HG02571 (cell line): ENCODE measurements around the gene KCTD5.

Experiments
- ATAC-seq: cut with Tn5 transposase; IDR thresholded peaks from one replicate; pipeline ENCODE4 v1.9.1; 2021; ENCODE audit warnings: mild to moderate bottlenecking, moderate library complexity; ENCODE audit not compliant: unreplicated experiment

Gene KCTD5

GRCh38 chr16:2708955-2709587 lies 26.7 kb downstream of the KCTD5 start:
- ATAC-seq = no peak

- ATAC-seq = no peak
These were observed 27.3 kb downstream of the KCTD5 start for GRCh38 chr16:2709588-2709984.

GRCh38 chr16:2710021-2710710 lies 27.8 kb downstream of the KCTD5 start:
- ATAC-seq = no peak

GRCh38 chr16:2710711-2711231 lies 28.4 kb downstream of the KCTD5 start:
- no peak for ATAC-seq

GRCh38 chr16:2711370-2712062 lies 29.2 kb downstream of the KCTD5 start:
- no peak for ATAC-seq

- ATAC-seq = no peak
These were observed 29.7 kb downstream of the KCTD5 start for GRCh38 chr16:2712063-2712441.

GRCh38 chr16:2712546-2712945 lies 30.2 kb downstream of the KCTD5 start:
- no peak for ATAC-seq

GRCh38 chr16:2713523-2713922 lies 31.2 kb downstream of the KCTD5 start:
- ATAC-seq = no peak

- ATAC-seq = no peak
These were observed 31.9 kb downstream of the KCTD5 start for GRCh38 chr16:2713985-2714774.

GRCh38 chr16:2715064-2715463 lies 32.7 kb downstream of the KCTD5 start:
- ATAC-seq = no peak

GRCh38 chr16:2715519-2715918 lies 33.2 kb downstream of the KCTD5 start:
- no peak for ATAC-seq

- ATAC-seq = no peak
These were observed 33.9 kb downstream of the KCTD5 start for GRCh38 chr16:2715966-2716885.

GRCh38 chr16:2716948-2717347 lies 34.6 kb downstream of the KCTD5 start:
- no peak for ATAC-seq

GRCh38 chr16:2717383-2718263 lies 35.3 kb downstream of the KCTD5 start:
- no peak for ATAC-seq

GRCh38 chr16:2719328-2720063 lies 37.2 kb downstream of the KCTD5 start:
- ATAC-seq = no peak

- no peak for ATAC-seq
These were observed 37.7 kb downstream of the KCTD5 start, which contains the start of gene PRSS27 for GRCh38 chr16:2720064-2720457. Gene PRSS27 (minus strand): TSS chr16:2720224. CDS start chr16:2720160, 64 bp downstream.

- peak; percentile 68 for ATAC-seq
These were observed 38.7 kb downstream of the KCTD5 start for GRCh38 chr16:2720719-2721633.
